Panc1 (cell line): Measurements from ENCODE around the gene PIGM. TPM values are rescaled to one million over a fixed set of nuclear protein-coding genes. Genes with fewer than 3 reads are reported as not detected.
A peak's percentile ranks its signal among the peaks of the same experiment; 100 is the strongest.

Source experiments
- ATAC-seq: fragments of 200-7000 bp; cut with Tn5 transposase; 2 replicates; pipeline ENCODE4 v1.9.1; 2020; ENCODE audit warnings: mild to moderate bottlenecking, moderate library complexity
- BruUV-seq: library from RNA; stranded (reverse); fragments of 400-500 nt; replicated peaks from 2 replicates; lab custom pipeline; 2021; lab: Mats Ljungman, UMichigan
- CTCF ChIA-PET: fragments of 300-600 bp; sonication (Branson Sonifier 250); formaldehyde crosslinking; loops from one replicate; lab custom pipeline; 2022; ENCODE audit warnings: antibody characterized with exemption; lab: Charles Lee
- POLR2A ChIA-PET: fragments of 300-600 bp; sonication (Branson Sonifier 250); formaldehyde crosslinking; loops from one replicate; lab custom pipeline; 2022; ENCODE audit warnings: antibody characterized with exemption; lab: Charles Lee
- DNase-seq: peaks from one replicate; pipeline ENCODE4 v3.0.0-alpha.2; 2010; ENCODE audit warnings: low read depth, low spot score
- H3K27ac ChIP-seq: 2 replicates; pipeline ENCODE4 v1.5.1; 2011; ENCODE audit warnings: mild to moderate bottlenecking, low read length, inconsistent platforms
- H3K27me3 ChIP-seq: fragments of 200-500 bp; sonication (Bioruptor generic); 2 replicates; pipeline ENCODE4 v1.6.0; 2014; ENCODE audit warnings: low read length, inconsistent platforms; ENCODE audit not compliant: control insufficient read depth, insufficient read depth
- H3K36me3 ChIP-seq: fragments of 200-500 bp; sonication (Bioruptor generic); 2 replicates; pipeline ENCODE4 v1.5.1; 2014; ENCODE audit warnings: inconsistent platforms, mild to moderate bottlenecking, low read length, moderate library complexity; ENCODE audit not compliant: control insufficient read depth, insufficient read depth
- H3K4me1 ChIP-seq: 2 replicates; pipeline ENCODE4 v1.5.1; 2011; ENCODE audit warnings: inconsistent platforms, mild to moderate bottlenecking, low read length, moderate library complexity; ENCODE audit not compliant: control insufficient read depth, insufficient read depth
- H3K4me3 ChIP-seq, 2 experiments: 2 replicates each; pipeline ENCODE4 v1.5.1; 2011 to 2012; ENCODE audit warnings: low read depth in 2 of 2, low read length in 2 of 2, mild to moderate bottlenecking in 2 of 2, inconsistent platforms in 1 of 2, moderate library complexity in 1 of 2
- H3K9me3 ChIP-seq: fragments of 200-500 bp; sonication (Bioruptor generic); 2 replicates; pipeline ENCODE4 v1.5.1; 2014; ENCODE audit warnings: low read depth, mild to moderate bottlenecking, inconsistent platforms, low read length, moderate library complexity; ENCODE audit not compliant: control insufficient read depth, insufficient read depth
- CTCF ChIP-seq: fragments of 450-650 bp; IDR thresholded peaks from 2 replicates; pipeline ENCODE4 v1.5.1; 2017; ENCODE audit warnings: mild to moderate bottlenecking
- POLR2AphosphoS5 ChIP-seq: IDR thresholded peaks from 2 replicates; pipeline ENCODE4 v1.6.1; 2012; ENCODE audit warnings: mild to moderate bottlenecking, low read depth, low read length, moderate library complexity
- REST ChIP-seq, 2 experiments: IDR thresholded peaks; 2 replicates each; pipeline ENCODE4 v1.6.1; 2011 to 2012; ENCODE audit warnings: low read depth in 2 of 2, control low read depth in 1 of 2, low read length in 1 of 2, mild to moderate bottlenecking in 1 of 2, moderate library complexity in 1 of 2; ENCODE audit not compliant: insufficient read depth in 1 of 2
- SIN3A ChIP-seq: IDR thresholded peaks from 2 replicates; pipeline ENCODE4 v1.6.1; 2012; ENCODE audit warnings: low read depth, mild to moderate bottlenecking, low read length, moderate library complexity, borderline replicate concordance; ENCODE audit not compliant: insufficient read depth
- TCF7L2 ChIP-seq: IDR thresholded peaks from 2 replicates; pipeline ENCODE4 v1.6.1; 2011; ENCODE audit warnings: mild to moderate bottlenecking, low read depth, low read length, inconsistent platforms
- in situ Hi-C: cut with HindIII; loops from 2 replicates; pipeline ENCODE4 v1.10.0; 2016; ENCODE audit warnings: low sequenced_read_pairs, low pct_unique_long_range_greater_than_20kb
- intact Hi-C: fragments of 100-400 bp; cut with micrococcal nuclease; formaldehyde crosslinking; loops from one replicate; pipeline ENCODE4 v1.10.0; 2022; ENCODE audit not compliant: unreplicated experiment
- total RNA-seq: library from RNA; stranded (reverse); gene quantifications from one replicate; pipeline ENCODE4 v1.2.1, GENCODE V29; 2021; ENCODE audit not compliant: unreplicated experiment

The PIGM gene
- total RNA-seq, 1 experiment from 2014 or later: 4.4 TPM

GRCh38 chr1:160030657-160031364 lies 979 bp downstream of the PIGM start:
- Histone ChIP-seq H3K36me3 (peaks cover 3% of the 10 kb centered on the region), H3K9me3 (no peaks in the 10 kb centered on the region), H3K27ac (peak overlapping the region; percentile 83), H3K4me1 (peaks cover 6% of the 10 kb centered on the region), H3K27me3 (peaks cover 17% of the 10 kb centered on the region), H3K4me3 (peak overlapping the region; percentile 80 to 88)
- intact Hi-C loops (no loop called here), in situ Hi-C loops (no loop called here)
- ATAC-seq: peak; percentile 47
- ChIA-PET POLR2A (no interaction called here), CTCF (interaction anchor here (0.6 kb wide), 1 partner anchor 25 kb away, joined by 4 read pairs; no protein-coding TSS in a partner anchor)
- DNase-seq: no peak
- no peak for TF ChIP-seq POLR2AphosphoS5
- TF ChIP-seq TCF7L2: no peak
- no peak for TF ChIP-seq SIN3A
- TF ChIP-seq CTCF: no peak
- no peak for TF ChIP-seq REST (IDR thresholded peaks at IDR 0.05; ENCODE audit: insufficient read depth in 1 of 2, low read depth in 2 of 2, low read length in 1 of 2)
- no TSS peak for BruUV-seq

- ATAC-seq: no peak
These were observed 3.4 kb downstream of the PIGM start for GRCh38 chr1:160028426-160028825.

More at GRCh38 chr1:160028426-160028825, 3.4 kb downstream of the PIGM start:
- Histone ChIP-seq H3K36me3 (peaks cover 3% of the 10 kb centered on the region), H3K4me1 (peaks cover 6% of the 10 kb centered on the region), H3K9me3 (no peaks in the 10 kb centered on the region), H3K27ac (no peak overlapping the region), H3K27me3 (peaks cover 3% of the 10 kb centered on the region), H3K4me3 (no peak overlapping the region)
- no peak for TF ChIP-seq REST (IDR thresholded peaks at IDR 0.05; ENCODE audit: insufficient read depth in 1 of 2, low read depth in 2 of 2, low read length in 1 of 2)
- no peak for TF ChIP-seq CTCF
- no peak for TF ChIP-seq TCF7L2
- TF ChIP-seq SIN3A: no peak
- TF ChIP-seq POLR2AphosphoS5: no peak
- POLR2A ChIA-PET: no interaction called here
- no TSS peak for BruUV-seq
- in situ Hi-C loops (no loop called here), intact Hi-C loops (no loop called here)
- CTCF ChIA-PET: no interaction called here
- no peak for DNase-seq
